ENCODE measurements around the gene UGT1A5. TPM values are rescaled to one million over a fixed set of nuclear protein-coding genes. Genes with fewer than 3 reads are reported as not detected.

Gene UGT1A5
- total and polyA plus RNA-seq, 2 of the 8 experiments (the other 6 are each of a cell fraction or from before 2014, with no cell fraction given), result not detected

- TF ChIP-seq SAP30 (IDR thresholded peaks at IDR 0.05; ENCODE audit: insufficient read depth, insufficient replicate concordance, low read length), result no peak
- Histone ChIP-seq H3K36me3 (ENCODE audit: control insufficient read depth in 2 of 4, insufficient read depth in 4 of 4, low read length in 3 of 4) (no peaks in the 10 kb centered on the region), H2BK120ac (replicated peaks; ENCODE audit: low read depth, low read length) (no peak overlapping the region), H2BK20ac (ENCODE audit: low read length) (no peak overlapping the region), H2BK15ac (ENCODE audit: low read length) (no peak overlapping the region), H4K5ac (ENCODE audit: insufficient read length, low read depth, low read length) (no peak overlapping the region), H3K9me3 (ENCODE audit: insufficient read depth in 2 of 2, low read depth in 1 of 2, low read length in 1 of 2) (peaks cover 0 to 2% of the 10 kb centered on the region in 2 experiments; a peak in 1 of 4 replicates), H2AK5ac (ENCODE audit: low read depth, low read length) (no peak overlapping the region), H2BK5ac (ENCODE audit: low read depth, low read length) (no peak overlapping the region), H3K4me3 (ENCODE audit: extremely low read depth in 1 of 4, insufficient read depth in 2 of 4, low read depth in 3 of 4, low read length in 4 of 4) (no peak overlapping the region), H3K14ac (ENCODE audit: insufficient read length) (no peak overlapping the region), H4K20me1 (replicated peaks in 1 of 2; ENCODE audit: control insufficient read depth in 1 of 2, insufficient read depth in 2 of 2, low read length in 2 of 2) (no peaks in the 10 kb centered on the region), H2AFZ (ENCODE audit: low read length) (no peak overlapping the region; the same call in 1 of the 2 replicates), H4K8ac (ENCODE audit: extremely low read depth, insufficient read depth, low read length) (no peak overlapping the region), H3K4me2 (ENCODE audit: insufficient read depth in 1 of 2, low read depth in 2 of 2, low read length in 2 of 2) (no peak overlapping the region), H3K23ac (ENCODE audit: insufficient read length) (no peak overlapping the region), H3K18ac (ENCODE audit: extremely low read depth, low read length) (no peak overlapping the region), H3K79me2 (ENCODE audit: control insufficient read depth in 1 of 2, insufficient read depth in 2 of 2, low read length in 2 of 2) (no peaks in the 10 kb centered on the region), H3K23me2 (ENCODE audit: low read depth, low read length) (peaks cover 2% of the 10 kb centered on the region; the same call in 1 of the 2 replicates), H4K91ac (replicated peaks; ENCODE audit: insufficient read length, low read length) (no peak overlapping the region), H2BK12ac (ENCODE audit: low read depth, low read length) (no peak overlapping the region), H3K4me1 (replicated peaks in 1 of 4; ENCODE audit: control insufficient read depth in 3 of 4, insufficient read depth in 4 of 4, low read length in 3 of 4) (peaks cover 0 to 8% (median 2%) of the 10 kb centered on the region in 4 experiments; a peak in 1 of 7 replicates), H3K56ac (replicated peaks; ENCODE audit: insufficient read length, low read depth, low read length) (no peak overlapping the region), H3K4ac (replicated peaks; ENCODE audit: insufficient read length, low read depth, low read length) (no peak overlapping the region), H3K9ac (replicated peaks in 1 of 4; ENCODE audit: extremely low read depth in 1 of 4, low read depth in 3 of 4, low read length in 3 of 4) (no peak overlapping the region), H3K27ac (ENCODE audit: low read depth, low read length) (no peak overlapping the region), H3K27me3 (replicated peaks in 1 of 4; ENCODE audit: control insufficient read depth in 3 of 4, extremely low read depth in 1 of 4, insufficient read depth in 3 of 4, low read length in 3 of 4) (no peaks in the 10 kb centered on the region), H3K79me1 (ENCODE audit: low read depth, low read length) (no peaks in the 10 kb centered on the region)
- CTCF ChIA-PET (ENCODE audit: partially characterized antibody), result no interaction called here
- POLR2A ChIA-PET (ENCODE audit: partially characterized antibody), result no interaction called here
- no peak for DNase-seq (ENCODE audit: low read depth in 1 of 2, low spot score in 2 of 2)
- 87% methylated on average over 3 of the region's 3 CpGs; no CpG with 5 or more reads in 1 of the 2 experiments for WGBS, 2 experiments (ENCODE audit: extremely low coverage in 1 of 2, insufficient coverage in 1 of 2, insufficient read length in 1 of 2, insufficient replicate concordance in 2 of 2, low coverage in 1 of 2, low lambda C conversion rate in 2 of 2, missing lambda C conversion rate in 1 of 2)
- FAIRE-seq, result no peak
These were observed 23.2 kb upstream of the UGT1A5 start for GRCh38 chr2:233689501-233689900.

All from H1 (cell line).